CD4-positive, alpha-beta T cell treated with Interleukin-2 at 100 ng/mL for 4 hours (primary cell): ENCODE measurements around the gene CLCN1.

Experiments used
- DNase-seq: peaks from one replicate; pipeline ENCODE4 v3.0.0-alpha.2; 2020; ENCODE audit warnings: low spot score

The CLCN1 gene

DNA sequence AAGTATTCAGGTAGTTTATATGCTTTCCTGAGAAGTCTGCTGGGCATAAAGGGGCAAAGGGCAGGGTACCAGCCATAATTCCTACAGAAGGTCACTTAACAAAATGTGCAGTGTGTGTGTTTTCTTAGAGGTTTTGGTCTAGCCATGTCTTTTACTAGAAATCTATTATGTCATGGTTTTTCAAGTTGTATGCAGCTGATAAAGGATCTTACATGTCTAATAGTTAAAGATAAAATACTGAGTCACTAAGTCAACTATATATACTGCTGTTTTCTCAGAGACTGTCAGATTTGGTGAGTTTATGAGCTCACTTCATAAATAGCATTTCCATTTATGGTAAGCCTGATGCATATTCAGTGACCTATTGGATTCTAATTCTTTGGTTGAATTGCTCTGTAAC lies 20.0 kb upstream of the CLCN1 start:
- peak; percentile 29 for DNase-seq

DNA sequence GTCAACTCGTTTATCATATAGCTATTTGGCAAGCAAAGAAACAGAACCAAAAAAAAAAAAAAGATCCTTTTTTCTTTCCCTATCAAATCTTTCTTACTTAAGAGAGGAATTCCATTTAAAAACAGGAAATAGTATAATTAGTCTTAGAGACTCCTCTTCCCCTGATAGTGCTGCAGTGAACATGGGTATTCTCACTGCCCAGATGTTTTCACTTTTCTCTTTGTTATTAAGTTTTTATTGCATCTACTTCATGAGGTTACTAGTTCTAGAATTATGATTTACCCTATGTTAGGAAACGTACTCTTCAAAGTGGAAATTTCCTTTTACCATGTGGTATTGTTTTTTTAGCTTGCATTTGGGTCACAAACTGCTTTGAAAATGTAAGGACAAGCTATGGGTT lies 19.2 kb upstream of the CLCN1 start:
- no peak for DNase-seq

DNA sequence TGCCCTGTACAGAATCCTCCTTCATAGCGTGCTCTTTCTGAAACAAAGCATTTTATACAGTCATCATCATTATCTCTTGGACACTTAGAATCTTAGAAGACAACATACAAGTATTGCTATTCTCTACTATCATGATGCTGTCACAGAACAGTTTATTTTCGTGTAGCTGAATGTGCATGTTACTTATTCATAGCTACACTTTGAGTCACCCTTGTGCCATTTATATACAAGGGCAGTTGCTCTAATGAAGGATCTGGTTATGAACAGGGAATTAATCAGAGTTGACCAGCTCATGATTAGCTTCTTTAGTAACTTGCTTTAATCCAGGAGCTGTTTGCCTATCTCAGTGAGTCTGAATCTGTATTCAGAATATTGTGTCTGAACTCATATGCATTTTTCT lies 16.6 kb upstream of the CLCN1 start:
- DNase-seq = no peak

DNA sequence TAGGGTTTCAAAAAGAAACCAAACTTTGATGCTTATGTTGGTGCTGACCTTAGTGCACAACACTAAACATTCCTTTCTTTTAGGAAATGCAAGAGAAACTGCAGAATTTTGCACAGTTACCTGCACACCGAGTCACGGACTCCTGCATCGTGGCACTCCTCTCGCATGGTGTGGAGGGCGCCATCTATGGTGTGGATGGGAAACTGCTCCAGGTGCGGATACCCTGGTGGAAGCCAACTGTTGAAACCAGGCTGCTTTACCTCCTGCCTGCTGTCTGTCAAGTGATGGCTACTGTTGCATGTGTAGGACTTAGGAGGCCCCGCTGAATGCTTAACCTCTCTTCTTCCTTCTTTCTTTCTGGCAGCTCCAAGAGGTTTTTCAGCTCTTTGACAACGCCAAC lies 16.1 kb upstream of the CLCN1 start:
- DNase-seq = peak; percentile 77

DNA sequence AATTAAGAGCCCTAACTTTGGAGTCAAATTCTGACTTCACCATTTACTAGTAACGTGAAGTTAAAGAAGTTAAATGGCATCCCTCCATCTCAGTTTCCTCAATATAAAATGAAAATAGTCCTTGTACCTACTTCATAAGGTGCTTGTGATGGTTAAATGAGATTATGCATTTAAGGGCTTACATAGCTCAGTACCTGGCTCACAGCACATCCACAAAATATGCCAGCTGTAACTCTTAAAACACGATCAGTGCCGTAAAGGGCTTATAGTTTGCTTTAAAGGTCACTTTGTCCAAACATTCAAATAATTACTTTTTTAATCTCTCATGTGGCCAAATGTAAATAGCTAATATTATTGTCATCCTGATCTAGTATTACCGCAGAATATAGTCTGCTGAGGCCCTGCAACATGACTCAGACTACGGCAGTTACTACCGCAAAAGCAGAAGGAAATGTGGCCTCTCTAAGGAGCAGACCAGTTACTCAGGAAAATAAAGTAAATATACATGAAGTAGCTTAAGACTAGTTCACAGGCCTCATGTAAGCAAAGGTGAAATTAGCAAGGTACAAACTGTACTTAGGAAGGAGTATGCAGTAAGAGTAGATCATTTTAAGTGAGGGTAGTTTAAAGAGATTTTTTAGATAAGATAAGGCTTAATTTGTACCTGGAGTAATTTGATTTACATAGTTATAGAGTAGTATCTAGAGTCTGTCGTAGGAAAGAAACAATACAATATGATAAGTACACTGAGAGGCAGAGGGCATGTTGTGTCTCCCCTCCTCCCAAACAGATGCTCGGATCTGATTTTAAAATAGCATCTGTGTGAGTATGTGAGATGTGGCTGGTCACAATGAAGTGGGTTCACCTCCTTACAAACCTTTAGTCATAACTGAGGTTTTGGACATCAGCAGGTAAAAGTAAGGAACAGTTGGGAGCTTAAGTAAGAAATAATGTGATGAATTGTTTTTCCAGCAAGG lies 14.7 kb upstream of the CLCN1 start:
- DNase-seq = no peak

DNA sequence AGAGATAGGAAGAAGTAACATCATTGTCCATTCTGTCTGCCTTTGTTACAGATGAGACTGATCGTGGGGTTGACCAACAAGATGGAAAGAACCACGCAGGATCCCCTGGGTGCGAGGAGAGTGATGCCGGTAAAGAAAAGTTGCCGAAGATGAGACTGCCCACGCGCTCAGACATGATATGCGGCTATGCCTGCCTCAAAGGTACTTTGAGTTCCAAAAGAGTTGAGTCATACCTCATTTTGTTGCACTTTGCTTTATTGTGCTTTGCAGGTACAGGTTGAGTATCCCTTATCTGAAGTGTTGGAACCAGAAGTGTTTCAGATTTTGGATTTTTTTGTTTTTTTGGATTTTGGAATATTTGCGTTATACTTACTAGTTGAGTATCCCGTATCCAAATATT lies 12.2 kb upstream of the CLCN1 start:
- no peak for DNase-seq

DNA sequence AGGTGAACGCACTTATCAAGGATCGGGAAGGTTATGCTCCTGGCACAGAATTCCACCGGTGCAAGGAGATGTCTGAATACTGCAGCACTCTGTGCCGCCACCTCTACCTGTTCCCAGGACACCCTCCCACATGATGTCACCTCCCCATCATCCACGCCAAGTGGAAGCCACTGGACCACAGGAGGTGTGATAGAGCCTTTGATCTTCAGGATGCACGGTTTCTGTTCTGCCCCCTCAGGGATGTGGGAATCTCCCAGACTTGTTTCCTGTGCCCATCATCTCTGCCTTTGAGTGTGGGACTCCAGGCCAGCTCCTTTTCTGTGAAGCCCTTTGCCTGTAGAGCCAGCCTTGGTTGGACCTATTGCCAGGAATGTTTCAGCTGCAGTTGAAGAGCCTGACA lies 11.0 kb upstream of the CLCN1 start:
- no peak for DNase-seq

DNA sequence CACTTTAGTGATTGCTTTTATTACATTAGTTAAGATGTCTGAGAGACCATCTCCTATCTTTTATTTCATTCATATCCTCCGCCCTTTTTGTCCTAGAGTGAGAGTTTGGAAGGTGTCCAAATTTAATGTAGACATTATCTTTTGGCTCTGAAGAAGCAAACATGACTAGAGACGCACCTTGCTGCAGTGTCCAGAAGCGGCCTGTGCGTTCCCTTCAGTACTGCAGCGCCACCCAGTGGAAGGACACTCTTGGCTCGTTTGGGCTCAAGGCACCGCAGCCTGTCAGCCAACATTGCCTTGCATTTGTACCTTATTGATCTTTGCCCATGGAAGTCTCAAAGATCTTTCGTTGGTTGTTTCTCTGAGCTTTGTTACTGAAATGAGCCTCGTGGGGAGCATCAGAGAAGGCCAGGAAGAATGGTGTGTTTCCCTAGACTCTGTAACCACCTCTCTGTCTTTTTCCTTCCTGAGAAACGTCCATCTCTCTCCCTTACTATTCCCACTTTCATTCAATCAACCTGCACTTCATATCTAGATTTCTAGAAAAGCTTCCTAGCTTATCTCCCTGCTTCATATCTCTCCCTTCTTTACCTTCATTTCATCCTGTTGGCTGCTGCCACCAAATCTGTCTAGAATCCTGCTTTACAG lies 10.4 kb upstream of the CLCN1 start:
- DNase-seq = peak; percentile 75

DNA sequence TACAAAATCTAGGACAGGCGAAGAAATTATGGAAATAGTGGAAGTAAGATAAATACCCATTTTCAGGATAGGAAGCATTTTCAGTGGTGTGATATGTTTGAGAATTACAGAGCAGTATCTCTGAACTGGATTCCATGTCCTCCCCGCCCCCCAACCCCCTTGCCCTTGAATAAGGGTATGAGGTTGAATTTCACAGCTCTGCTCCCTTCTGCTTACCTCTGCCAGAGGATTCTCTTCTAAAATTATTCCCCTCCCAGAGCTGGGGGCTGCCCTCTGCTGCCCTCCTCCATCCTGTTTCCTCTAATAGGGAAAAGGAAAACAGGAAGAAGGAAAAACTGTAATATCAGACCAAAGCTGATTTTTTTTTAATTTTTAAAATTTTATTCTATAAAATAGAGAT lies 7.3 kb upstream of the CLCN1 start:
- DNase-seq = no peak

DNA sequence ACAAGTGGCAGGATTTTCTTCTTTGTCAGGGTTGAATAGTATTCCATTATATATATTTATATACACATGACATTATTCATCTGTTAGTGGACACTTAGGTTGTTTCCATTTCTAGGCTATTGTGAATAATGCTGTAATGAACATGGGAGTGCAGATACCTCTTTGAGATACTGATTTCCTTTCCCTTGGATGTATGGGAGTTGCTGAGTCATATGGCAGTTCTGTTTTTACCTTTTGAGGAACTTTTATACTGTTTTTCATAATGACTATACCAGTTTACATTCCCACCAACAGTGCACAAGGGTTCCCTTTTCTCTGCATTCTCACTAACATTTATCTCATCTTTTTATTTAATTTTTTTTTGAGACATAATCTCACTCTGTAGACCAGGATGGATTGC lies 1.8 kb upstream of the CLCN1 start:
- DNase-seq = no peak

DNA sequence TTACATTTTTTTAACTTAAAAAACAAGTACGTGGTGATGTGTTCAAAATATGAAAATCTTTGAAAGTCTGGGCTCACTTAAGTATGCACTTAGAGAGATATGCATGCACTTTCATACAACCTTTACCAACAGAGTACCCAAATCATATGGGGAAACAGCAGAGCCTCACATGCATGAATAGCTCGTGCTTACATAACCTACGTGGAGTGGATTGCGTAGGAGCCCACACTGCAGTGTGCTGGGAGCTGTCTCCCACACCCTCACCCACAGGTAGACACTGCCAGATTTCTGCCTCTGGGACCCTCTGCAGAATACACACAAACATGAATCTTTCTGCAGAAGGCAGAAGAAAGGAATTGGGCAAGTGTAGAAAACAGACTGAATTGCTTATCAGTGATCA lies 581 bp downstream of the CLCN1 start:
- no peak for DNase-seq

DNA sequence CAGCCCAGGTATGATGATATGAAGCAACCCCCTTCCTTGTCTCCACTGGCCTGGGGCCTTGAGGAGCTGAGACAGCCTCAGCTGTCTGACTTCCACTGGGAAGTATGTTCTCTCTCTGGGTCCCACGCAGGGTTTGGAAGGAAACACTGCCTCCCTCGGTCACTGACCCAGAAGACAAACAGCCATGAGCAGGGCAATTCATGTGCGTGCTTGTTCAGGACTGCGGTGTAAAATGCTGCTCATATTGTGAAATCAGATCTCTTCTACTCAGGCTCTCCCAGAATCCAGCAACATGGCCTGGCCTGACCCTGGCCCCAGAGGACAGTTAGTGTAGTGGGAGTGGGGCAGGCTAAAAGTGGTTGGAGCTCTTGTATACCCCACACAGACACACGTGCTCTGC lies 2.8 kb downstream of the CLCN1 start:
- no peak for DNase-seq

DNA sequence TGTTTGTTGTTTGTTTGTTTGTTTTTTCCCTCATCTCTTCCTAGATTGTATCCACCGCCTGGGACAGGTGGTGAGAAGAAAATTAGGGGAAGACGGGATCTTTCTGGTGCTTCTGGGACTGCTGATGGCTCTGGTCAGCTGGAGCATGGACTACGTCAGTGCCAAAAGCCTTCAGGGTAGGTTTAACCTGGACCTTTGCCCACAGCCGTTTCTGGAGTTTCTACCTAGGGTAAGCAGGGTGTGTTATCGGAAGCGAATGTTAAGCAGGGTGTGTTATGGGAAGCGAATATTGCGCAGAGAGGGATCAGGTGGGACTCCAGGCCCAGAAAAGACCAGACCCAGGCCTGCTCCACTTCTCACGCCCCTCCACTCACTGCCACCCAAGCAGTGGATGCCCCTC lies 4.7 kb downstream of the CLCN1 start:
- no peak for DNase-seq

DNA sequence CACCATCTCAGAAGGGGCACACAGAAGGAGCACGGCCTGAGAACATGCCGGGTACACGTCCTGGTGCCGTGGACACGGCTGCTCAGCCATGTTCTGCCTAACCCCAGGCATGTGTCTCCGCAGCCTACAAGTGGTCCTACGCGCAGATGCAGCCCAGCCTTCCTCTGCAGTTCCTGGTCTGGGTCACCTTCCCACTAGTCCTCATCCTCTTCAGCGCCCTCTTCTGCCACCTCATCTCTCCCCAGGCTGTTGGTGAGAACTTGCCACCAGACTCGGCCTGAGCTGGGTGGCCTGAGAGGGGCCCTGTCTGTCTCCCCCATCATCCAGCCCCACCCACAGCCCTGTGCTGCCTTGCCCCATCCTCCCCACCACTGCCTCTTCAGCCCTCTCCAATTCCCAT lies 5.3 kb downstream of the CLCN1 start:
- no peak for DNase-seq

DNA sequence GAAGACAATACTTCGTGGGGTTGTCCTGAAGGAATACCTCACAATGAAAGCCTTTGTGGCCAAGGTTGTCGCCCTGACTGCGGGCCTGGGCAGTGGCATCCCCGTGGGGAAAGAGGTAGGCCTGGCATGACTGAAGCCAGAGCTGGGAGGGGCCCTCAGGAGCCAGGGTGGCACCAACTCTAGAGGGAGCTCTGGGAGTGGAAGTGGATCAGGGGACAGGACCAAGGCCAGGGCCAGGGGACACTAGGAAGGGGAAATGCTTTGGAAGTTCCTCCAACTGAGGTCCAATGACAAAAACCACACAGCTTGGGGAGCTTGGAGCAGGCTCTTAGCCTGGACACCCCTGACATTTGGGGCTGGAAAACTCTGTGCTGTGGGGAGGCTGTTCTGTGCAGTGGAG lies 5.8 kb downstream of the CLCN1 start:
- no peak for DNase-seq

DNA sequence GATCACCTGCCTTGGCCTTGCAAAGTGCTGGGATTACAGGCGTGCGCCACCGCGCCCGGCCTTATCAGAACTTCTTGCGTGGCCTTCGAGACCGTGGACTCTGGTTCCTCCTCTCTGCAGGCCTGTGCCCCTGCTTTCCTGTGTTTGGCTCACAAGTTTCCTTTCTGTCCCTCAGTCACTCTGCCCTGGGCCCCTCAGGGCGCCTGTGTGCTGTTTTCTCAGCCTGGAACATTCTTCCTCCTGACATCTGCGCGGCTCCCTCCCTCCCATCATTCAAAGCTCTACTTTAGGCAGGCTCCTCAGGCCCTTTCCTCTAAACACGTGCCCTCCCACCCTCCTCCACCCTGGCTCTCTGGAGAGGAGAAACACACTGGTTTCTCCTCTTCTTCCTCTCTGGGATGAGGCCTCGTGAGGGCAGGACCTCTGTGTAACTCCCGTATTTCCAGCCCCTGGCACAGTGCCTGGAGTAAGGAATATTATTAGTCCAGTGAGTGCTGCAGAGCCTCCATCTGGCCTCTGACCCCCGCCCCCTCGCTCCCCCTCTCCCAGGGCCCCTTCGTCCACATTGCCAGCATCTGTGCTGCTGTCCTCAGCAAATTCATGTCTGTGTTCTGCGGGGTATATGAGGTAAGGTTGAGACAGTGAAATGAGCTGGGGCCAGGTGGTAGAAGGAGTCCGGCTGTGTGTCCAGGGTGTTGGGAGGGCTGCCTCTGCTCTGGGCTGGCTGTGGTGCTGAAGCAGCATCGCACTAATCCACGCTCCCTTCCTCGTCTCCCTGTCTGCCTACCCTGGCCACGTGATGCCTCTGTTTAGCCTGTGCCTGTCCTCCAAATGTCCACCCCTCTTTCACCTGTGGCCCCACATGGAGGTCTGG lies 7.1 kb downstream of the CLCN1 start:
- DNase-seq = no peak

DNA sequence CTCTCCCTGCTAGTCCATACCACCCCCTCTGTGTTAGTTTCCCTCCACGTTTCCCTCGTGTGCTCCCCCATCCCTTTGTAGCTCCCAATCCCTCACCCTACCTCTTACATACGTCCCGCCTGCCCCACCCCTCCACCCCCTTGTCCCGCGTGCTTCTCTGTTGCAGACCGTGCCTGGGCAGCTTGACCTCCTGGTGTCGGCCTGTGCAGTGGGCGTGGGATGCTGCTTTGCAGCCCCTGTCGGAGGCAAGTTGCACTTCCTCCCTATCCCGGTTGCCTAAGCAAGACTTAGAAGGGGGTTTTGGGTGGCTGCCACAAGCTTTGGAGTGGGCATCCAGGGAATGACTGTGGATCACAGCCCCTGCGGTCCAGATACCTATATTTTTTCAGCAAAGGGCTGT lies 7.7 kb downstream of the CLCN1 start:
- DNase-seq = no peak

DNA sequence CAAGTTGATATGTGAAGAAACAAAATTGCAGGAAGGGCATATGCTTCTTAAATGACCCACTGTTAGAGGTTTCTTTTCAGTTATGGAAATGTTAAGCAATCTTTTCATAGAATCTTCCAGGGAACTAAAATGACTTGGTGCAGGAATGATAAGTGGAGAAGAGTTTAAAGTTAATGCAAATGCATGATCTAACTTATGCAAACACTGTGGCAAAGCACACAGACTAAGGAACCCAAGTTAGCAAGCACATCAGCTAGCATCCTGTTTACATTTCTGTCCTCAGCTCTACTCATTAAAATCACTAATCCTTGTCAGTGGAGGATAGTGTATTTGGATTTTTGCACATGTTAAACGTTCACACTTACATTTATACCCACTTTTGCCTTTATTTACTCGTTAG lies 9.3 kb downstream of the CLCN1 start:
- DNase-seq = no peak

DNA sequence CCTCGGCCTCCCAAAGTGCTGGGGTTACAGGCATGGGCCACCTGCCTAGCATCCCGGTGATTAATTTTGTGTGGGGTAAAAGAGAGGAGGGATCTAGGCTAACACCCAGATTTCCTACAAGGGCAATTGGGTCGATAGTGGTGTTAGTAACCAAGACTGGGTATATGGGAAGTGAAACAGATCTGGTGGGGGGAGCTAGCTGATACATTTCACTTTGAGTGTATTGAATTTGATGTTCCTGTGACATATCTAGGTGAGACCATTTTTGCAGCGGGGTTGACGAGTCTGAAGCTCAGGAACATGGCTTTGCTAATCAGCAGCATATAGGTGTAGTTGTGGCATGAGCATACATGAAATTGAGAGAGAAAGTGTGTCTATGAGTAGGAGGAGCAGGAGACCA lies 12.0 kb downstream of the CLCN1 start:
- DNase-seq = no peak

DNA sequence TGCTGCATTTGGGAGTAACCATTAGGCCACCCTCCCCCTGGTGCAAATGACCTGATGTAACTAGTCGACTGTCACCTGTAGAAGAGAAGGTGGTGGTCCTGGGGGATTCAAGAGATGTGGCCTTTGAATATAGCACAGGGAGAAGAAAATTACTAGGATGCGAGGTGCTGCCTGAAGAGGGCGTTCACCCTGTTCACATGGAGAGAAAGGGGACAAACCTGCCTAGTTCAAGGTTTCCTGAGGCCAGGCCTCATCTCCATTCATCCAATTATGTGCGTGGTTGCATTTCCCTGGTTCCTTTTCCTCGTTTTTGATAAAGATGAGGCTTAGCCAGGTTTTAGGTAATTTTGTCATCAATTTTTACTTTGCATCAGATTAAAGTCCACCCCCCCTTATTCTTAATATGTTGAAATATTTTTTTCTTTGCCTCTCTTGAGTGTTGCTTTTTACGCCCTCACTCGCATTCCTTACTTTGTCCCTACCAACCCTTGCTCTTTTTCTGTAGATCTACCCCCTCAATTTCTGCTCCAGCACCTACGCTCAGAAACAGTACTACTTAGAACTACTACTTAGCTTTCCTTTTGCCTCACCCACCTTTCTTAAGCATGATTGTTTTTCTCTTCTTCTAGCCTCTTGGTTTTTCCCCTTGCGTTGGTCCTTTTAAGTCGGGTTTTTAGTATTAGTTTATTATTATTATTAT lies 13.7 kb downstream of the CLCN1 start:
- DNase-seq = no peak

DNA sequence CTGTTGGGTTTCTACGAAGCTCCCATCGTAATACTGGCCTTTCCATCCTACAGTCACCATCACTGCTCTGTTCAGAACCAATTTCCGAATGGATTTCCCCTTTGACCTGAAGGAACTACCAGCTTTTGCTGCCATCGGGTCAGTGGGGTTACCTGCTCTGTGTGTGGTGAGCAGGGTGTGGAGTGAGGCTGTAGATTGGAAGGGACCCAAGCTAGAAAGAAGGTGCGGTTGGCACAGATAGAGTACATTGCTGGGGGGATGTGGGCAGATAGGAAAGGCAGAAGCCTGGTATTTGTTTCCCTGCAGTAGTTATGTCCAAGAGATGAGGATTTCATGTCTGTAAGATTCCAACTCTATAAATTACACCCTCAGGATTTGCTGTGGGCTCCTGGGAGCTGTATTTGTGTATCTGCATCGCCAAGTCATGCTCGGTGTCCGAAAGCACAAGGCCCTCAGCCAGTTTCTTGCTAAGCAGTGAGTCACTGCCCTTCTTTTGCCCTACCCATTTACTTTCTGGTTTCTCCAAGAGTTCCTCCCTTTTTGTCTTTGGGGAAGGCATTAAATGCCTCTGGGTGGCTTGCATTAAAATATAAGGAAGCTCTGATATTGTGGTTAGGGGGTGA lies 15.4 kb downstream of the CLCN1 start:
- no peak for DNase-seq

DNA sequence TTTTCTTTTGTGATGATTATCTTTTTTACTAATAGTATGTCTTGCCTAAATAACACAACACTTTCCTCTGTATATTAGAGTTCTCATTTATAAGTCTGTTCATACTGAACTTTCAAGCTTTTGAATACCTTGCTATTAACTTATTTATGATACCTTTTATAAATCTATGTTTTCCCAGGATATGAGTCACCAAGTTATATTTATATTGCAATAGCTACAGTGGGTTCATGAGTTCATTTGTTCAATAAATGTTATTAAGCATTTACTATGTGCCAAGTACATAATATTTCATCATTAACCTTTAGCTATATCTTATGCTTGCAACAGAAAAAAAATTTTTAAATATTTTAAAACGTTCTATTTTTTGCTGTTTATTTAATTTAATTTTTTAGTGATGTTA lies 18.3 kb downstream of the CLCN1 start:
- DNase-seq = no peak
